ENCODE data around the gene PCDH15. TPM values are rescaled to one million over a fixed set of nuclear protein-coding genes. Genes with fewer than 3 reads are reported as not detected.

PCDH15 gene
- not detected in 2 replicates for total RNA-seq

DNA sequence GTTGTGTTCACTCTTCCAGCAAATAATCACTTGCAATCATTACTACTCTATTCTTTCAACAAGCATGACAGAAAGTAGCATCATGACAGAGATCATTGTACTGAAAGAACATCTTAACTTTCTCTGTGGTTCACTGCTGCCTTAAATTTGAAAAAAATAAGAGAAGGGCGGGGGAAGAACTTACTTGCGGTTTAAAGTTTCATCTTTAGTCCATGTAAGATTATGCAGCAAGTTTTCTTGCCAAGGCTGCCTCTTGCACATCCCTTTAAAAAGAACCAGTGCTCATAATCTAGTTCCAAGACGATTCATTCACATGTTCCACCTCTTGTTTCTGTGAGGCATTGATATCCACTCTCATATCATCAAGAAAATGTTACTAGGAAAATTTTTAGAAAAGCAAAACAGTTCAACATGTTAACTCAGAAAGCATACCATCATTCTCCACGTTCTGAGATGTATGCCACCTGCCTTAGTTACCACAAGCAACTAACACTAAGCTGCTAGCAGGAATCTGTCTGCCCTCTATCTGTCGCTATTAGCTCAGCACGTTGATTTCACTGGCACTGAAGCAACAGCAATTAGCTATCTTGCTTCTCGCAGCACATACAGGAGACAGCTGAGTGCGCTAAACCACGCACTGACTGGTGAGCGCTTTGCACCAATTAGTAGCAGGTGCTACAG, at the start of gene PCDH15:
PCDH15 (minus strand) TSS at position 491 of the 681 bp plus-strand sequence. CDS start 136,969 bp downstream, outside the sequence.
- peak; percentile 3 for DNase-seq (ENCODE audit: low read depth, low spot score)

DNA sequence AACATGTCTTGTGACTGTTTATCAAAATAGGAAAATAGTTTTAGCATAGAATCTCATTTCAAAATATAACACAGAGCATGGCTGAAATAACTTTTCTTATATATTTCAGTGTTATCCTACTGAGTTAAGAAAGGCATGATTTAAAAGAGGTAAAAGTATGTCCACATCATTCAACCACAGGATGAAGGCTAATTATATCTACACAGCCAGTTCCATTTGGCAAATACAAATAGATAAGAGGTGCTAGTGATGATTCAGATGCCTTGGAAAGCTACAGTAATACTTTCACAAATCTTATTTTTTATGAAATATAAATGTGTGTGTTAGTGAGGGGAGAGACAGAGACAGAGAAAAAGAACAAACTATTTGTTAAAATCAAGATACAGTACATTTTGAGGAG, 42.9 kb upstream of the PCDH15 start:
- DNase-seq (ENCODE audit: low read depth, low spot score) = no peak

DNA sequence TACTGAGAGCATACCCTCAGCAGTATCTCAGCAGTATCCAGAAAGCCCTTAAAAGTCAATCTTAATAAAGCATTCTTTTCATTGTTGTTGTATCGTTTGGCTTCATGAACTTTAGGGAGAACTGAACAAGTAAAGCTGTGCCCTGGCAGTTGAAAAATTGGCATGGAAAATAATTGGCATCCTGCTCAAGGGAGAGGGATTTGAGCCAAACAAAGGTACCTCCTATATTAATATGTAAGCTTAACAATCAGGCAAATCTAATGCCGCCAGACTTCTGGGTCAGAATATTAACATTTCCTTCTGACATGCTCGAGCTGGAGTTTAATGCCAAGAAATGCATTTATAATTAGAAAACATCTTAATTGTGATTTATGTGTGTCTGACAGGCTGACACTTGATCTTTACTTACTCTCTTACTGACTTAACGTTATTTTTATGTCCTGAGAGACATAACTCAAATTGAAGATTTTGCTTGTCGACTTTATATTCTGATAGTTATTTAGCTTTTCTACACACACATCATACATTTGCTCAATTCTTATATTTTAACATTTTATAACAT, 42.1 kb upstream of the PCDH15 start:
- DNase-seq (ENCODE audit: low read depth, low spot score) = no peak

DNA sequence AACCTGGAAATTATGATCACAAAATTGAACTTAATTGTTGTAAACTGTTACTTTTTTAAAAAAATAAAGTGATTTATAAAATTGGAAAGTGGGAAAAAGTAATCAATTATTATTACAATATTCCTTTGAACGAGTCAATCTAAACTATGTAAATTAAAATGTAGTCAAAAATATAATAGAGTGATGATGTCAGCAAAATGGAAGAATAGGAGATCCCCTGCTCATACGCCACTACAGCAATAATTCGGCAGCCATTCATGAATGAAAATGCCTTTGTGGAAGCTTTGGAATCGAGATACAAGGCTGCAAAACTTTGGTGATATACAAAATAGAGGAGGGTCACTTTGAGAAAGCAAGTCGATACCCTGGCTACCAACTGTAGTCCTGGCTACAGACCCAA, 36.4 kb upstream of the PCDH15 start:
- no peak for DNase-seq (ENCODE audit: low read depth, low spot score)

DNA sequence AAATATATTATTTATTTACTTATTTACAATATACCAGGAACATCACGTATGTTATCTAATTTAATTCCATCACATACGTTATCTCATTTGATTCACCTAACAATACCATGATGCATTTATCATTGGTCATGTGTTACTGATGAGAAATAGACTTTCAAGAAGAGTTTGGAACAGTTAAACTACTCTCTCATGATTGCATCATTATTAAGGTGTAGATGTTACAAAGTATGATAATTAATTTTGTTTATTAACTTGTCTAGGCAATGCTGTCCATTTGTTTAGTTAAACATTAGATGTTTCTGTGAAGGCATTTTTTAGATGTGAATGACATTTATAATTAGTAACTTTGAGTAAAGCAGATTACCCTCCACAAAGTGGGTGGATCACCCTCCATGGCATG, 32.0 kb upstream of the PCDH15 start:
- DNase-seq (ENCODE audit: low read depth, low spot score) = no peak

DNA sequence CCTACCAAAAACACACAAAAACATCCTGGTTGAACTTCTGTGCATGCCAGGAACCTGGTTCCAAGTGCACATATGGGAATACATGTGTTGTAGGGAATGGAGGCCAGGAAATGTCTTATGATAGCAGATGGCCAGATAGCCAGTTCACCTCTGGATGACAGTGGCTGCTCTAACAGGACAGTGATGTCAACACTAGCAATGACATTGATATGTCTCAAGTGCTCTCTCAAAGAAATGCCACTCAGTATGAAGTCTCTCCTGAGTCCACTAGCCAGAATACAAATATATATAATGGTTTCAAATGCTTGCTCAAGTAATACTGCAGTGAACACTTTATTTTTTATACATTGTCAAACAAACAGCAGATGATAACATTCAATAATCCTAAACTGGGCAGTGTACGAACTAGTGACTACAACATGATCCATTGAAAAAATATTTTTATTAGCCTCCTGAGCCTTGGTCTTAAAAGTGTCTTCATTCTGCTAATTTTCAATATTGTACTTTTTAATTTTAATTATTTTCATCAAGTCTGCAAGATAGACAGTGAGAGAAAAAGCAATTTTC, 26.0 kb upstream of the PCDH15 start:
- no peak for DNase-seq (ENCODE audit: low read depth, low spot score)

DNA sequence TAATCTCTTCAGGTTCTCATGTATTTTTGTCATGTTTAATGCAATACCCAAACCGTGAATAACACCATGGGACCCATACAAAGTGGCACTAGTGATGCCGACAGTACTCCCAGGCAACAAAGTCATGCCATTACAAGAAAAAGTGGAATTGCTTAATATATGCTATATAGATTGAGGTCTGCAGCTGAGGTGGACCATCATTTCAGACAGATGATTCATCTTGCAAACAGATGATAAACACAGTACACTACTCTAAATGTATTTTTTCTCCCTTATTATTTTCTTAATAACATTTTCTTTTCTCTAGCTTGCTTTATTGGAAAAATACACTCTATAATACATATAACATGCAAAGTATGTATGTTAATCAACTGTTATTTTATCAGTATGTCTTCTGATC, 14.6 kb upstream of the PCDH15 start:
- DNase-seq (ENCODE audit: low read depth, low spot score) = no peak

DNA sequence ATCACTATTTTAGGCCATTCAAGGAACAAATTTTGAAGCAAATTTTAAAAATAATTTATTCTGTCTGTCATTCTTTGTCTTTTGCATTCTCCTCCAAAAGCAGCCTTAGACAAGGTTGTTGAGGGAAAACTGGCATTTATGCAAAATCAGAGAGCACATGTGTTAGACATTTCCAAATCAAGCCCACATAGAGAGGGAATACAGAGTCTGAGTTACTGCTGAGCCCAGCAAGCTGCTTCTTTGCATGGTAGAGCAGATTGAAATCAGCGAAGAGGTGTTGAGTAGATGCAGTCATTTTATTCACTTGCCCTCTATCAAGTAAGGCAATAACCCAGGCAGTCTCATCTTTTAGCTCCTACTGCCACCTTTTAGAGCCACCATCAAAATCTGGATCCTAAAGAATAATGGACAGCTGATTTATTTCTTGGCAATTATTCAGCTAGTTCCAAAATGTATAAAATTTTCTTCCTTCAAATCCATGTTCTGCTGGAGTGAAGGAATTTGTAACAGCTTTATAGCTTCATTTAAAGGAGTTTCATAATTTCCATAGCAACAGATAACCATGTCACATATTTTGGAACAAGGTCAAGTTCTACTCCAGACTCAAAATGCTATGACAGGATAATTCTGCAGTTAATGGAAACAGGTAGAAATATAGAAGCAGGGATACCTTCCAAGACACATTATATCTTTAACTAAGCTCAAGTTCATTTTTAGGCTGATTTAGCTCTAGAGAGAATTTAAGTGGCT, 7.3 kb upstream of the PCDH15 start:
- DNase-seq (ENCODE audit: low read depth, low spot score) = no peak

DNA sequence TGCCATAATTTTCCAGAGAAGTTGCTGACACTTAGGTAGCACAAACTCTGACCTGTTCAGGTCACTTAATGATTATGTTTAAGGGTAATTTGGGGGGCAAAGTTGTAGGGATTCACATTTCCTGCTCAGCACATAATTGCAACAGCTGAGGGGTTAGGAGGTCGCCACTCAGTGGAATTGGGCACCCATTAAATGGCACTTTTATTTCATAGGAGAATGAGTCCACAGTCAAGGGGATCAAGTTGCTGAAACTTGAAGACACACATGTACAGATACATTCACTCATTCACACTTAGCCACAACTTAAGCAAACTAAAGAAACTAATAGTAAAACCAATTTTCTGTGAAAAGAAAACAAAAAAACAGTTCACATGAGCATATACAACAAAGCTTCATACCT, 1.5 kb downstream of the PCDH15 start:
- no peak for DNase-seq (ENCODE audit: low read depth, low spot score)

DNA sequence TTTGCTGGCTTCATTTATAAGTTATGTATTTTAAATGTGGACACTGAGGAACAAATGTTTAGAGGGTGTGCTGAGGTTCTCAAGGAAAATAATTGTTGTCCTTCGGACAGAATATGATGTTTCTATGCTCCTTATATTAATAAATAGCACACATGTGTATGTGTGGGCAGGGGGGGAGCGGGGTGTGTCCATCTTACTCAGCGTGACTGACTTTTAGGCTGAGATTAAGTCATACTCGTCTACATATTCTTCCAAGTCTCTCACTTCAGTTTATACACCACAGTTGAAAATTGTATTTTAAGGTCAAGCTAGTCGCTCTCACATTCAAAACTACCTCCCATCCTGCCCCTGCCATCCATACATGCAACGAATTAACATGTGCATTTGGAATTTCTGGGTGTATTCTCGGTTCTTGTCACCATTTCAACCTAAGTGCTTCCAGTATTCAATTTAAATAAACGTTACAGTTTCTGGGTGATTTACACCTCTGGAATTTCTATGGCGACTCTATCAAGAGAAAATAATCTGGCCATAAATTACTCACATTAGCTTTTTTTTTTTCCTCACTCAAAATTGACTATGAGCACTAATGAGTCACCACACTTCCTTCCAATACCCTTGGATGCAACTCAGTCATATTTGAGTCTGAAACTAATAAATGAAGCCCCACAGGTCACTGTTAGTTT, 3.3 kb downstream of the PCDH15 start:
- DNase-seq (ENCODE audit: low read depth, low spot score) = no peak

DNA sequence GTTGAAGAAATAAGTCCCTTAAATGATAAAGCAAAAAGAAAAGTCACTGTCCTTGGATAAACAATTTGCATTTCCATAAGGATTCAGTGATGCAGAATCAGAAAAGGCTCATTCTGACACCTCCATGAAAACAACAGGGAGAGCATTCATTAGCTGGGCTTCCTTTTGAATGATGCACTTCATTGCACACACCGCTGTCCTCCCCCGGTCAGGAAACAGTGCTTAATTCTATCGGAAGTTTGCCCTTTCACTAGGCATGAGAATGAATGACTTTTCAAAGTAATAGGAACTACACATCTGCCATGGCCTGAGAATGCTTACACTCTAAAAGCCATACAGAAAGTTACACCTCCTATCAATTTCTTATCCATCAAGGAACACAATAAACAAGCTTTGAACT, 4.2 kb downstream of the PCDH15 start:
- no peak for DNase-seq (ENCODE audit: low read depth, low spot score)

DNA sequence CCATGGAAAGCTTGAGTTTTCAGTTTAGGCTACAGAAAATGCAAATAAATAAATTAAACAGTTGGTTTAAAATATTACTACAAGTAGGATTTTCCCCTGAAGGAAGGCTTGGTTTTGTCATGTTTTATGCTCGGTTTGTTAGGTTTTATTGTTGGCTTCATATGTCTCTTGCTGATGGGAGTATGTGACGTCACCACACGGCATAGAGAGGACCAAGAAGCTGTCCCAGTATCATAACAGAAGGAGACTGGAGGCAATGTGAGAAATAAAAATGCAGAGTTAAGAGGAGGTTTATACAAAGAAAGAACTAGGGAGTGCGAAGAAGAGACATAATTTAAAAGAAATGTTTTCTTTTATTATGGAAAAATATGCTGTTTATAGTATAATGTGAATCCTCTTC, 24.4 kb downstream of the PCDH15 start:
- DNase-seq (ENCODE audit: low read depth, low spot score) = no peak

DNA sequence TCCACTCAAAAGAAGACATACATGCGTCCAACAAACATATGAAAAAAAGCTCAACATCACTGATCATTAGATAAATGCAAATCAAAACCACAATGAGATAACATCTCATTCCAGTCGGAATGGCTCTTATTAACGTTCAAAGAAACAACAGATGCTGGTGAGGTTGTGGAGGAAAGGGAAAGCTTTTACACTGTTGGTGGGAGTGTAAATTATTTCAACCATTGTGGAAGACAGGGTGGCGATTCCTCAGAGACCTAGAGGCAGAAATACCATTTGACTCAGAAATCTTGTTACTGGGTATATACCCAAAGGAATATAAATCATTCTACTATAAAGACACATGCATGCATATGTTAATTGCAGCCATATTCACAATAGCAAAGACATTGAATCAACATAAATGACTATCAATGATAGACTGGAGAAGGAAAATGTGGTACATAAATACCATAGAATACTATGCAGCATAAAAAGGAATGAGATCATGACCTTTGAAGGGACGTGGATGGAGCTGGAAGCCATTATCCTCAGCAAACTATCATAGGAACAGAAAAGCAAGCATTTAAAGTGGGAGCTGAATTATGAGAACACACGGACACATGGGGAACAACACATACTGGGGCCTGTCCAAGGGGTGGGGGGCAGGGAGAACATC, 28.4 kb downstream of the PCDH15 start:
- DNase-seq (ENCODE audit: low read depth, low spot score) = no peak

DNA sequence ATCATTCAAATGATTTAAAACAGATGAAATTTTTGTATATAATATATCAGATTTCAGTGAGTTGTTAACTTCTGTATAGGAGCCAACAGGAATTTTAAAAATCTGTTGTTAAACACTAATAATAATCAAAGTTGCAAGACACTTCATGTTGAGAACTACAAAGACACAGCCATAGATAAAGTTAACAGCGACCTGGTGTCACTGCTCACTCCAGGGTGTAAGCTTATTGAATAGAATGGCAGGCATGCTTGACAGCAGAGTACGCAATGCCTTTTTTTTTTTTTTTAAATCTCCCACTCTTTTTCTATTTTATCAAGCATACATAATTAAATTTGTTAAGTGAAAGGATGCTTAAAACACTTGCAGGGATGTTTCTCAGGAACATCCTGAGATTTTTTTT, 32.0 kb downstream of the PCDH15 start:
- DNase-seq (ENCODE audit: low read depth, low spot score) = no peak

DNA sequence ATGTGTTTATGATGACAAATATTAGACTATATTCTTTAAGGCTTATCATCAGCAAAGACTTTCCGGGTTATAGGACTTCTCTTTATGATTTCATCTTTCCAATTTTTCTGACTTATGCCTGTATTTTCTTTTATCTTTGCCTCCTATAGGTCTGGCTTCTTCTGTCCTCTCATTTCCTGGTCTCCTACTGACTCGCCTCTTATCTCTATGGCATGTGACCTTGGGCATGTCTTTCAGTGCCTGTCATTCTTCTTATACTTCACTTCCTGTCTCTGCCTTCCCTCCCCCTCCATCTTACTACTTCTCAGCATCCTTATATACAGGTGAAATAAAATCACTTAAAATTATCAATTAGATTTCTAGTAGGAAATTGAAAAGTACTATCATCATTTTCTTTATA, 42.2 kb downstream of the PCDH15 start:
- no peak for DNase-seq (ENCODE audit: low read depth, low spot score)

DNA sequence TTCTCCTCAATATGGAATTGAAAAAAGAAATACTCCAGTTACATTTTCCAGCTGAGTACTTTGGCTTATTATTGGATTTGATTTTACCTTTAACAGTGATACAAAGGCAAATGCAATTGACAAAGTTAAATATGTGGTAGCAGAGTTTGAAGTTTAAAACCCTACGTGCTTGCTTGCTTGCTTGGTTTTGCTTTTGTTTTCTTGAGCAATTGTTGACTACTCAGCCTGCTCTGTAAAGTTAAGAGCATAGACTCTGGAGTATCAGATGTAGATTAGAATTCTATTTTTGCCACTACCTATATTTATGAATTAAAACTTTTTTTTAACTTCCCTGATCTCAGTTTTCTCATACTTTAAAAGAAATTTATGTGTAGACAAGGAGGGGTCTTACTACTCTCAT, 51.4 kb downstream of the PCDH15 start:
- no peak for DNase-seq (ENCODE audit: low read depth, low spot score)

DNA sequence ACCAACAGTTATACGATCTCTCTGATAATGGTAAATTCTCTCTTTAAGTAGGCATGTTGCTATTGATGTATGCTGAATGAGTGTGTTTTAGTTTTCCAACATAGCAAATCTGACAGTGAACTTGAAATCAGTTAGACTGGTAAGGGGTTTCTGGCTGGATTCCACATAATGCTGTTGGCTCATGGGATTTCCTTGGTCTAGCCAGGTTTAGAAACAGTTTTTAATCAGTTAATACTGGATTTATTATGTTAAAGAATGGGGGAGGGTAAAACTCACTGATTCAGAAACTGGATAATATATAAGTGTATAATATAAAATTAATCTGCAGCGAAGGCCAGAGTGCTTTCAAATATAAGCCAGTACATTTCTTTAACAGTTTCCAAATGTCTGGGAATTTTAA, 55.6 kb downstream of the PCDH15 start:
- DNase-seq (ENCODE audit: low read depth, low spot score) = no peak

DNA sequence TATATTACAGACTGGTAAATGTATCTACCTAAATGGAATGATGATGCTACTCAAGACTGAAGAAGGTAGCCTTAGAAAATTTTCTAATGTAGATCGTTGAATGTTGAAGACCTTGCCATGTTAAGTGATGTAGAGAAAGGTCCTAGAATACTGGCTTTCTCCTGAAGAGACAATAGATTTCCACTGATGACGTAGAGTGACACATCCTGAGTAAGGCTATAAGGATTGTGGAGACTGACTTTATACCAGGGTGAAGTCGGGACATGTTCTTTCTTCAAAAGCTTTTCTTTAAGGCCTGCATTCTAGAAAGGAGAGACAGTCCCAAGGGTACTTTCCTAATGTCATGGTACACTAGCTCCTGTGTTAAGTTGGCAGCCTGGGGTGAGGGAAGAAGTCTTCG, 58.6 kb downstream of the PCDH15 start:
- no peak for DNase-seq (ENCODE audit: low read depth, low spot score)

DNA sequence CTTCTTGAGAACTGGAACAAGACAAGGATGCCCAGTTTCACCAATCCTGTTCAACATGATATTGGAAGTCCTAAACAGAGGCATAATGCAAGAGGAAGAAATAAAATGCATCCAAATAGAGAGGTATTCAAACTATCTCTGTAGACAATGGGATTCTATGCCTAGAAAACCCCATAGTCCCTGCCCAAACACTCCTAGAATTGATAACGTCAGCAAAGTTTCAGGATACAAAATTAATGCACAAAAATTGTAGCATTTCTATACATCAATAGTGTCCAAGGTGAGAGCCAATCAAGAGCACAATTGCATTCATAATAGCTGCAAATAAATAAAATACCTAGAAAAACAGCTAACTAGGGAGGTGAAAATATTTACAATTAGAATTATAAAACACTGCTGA, 72.5 kb downstream of the PCDH15 start:
- no peak for DNase-seq (ENCODE audit: low read depth, low spot score)

DNA sequence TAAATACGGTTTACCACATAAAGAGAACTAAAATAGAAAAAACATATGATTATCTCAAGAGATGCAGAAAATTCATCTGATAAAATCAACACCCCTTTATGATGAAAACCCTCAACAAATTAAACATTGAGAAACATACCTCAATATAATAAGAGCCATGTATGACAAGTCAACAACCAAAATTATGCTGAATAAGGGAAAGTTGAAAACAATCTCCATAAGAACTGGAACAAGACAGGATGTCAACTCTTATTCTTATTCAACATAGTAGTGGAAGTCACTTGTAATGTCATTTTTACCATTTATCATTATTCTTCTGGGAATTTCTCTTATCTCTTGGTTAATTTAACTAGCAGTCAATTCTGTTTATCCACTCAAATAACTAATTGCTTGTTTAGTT, 79.0 kb downstream of the PCDH15 start:
- DNase-seq (ENCODE audit: low read depth, low spot score) = no peak

DNA sequence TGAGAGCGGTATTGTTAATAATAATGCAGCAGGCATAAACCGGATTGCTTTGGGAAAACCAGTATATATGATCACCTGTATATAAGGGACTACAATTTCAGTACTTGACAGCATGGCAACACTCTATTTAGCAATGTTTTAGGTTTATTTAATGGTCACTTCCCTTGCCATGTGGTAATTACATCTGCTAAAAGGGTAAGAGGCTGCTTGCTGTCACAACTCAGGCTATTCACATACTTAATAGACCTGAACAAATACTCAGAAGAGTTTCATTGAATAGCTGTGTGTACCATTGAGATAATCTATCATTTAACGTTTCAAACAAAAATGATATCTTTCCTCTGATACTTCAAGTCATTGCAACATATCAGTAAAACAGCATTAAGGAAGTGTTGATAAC, 90.1 kb downstream of the PCDH15 start:
- DNase-seq (ENCODE audit: low read depth, low spot score) = no peak
